Hepatocyte (in vitro differentiated cells): ENCODE measurements around the gene THSD4.

Experiments used
- CTCF ChIP-seq: fragments of 200-600 bp; sonication (generic); IDR thresholded peaks from 2 replicates; pipeline ENCODE4 v1.5.1; 2016; ENCODE audit warnings: antibody characterized with exemption, mild to moderate bottlenecking; ENCODE audit not compliant: poor library complexity
- EZH2 ChIP-seq: fragments of 200-600 bp; sonication (generic); IDR thresholded peaks from 2 replicates; pipeline ENCODE4 v1.6.1; 2016; ENCODE audit warnings: antibody characterized with exemption, mild to moderate bottlenecking, borderline replicate concordance
- EZH2phosphoT487 ChIP-seq: fragments of 200-600 bp; sonication (generic); IDR thresholded peaks from one replicate; pipeline ENCODE4 v1.6.1; 2018; ENCODE audit warnings: antibody characterized with exemption, mild to moderate bottlenecking, low read depth, moderate library complexity; ENCODE audit not compliant: unreplicated experiment, severe bottlenecking

- no peak for TF ChIP-seq CTCF
- TF ChIP-seq EZH2: no peak
- no peak for TF ChIP-seq EZH2phosphoT487
Measured at GRCh38 chr15:71600237-71600636, 485.0 kb downstream of the THSD4 start.
